ENCODE measurements around the gene C5orf15.
"Not testable (repeated sequence)": the region's sequence is repeated elsewhere in the genome, so short reads cannot be mapped to it uniquely, and the experiment has no call there.

Gene C5orf15

DNA sequence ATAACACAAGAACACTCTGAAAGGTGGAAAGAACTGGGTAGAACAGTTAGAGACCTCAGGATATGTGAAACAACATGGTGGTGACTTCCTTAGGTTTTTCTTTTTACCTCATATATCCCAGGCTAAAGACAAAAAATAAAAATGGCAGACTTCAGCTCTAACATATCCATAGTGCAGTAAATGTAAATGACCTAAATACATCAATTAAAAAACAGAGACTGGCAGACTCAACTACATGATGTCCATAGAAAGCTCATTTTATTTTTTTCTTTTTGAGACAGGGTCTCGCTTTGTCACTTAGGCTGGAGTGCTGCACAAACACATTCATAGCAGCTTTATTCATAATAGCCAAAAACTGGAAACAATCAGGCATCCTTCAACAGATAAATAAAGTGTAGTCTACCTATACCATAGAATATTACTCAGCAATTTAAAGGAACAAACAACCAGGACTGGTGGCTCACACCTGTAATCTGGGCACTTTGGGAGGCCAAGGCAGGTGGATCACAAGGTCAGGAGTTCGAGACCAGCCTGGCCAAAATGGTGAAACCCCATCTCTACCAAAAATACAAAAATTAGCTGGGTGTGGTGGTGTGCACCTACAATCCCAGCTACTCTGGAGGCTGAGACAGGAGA is 4.8 kb downstream of the C5orf15 start:
- no peaks in the 10 kb centered on the region for H3K27me3 ChIP-seq (replicated peaks; ENCODE audit: control insufficient read depth, insufficient read depth, low read length, poor library complexity, severe bottlenecking)
- H3K27ac ChIP-seq (ENCODE audit: insufficient read depth, low read length, poor library complexity, severe bottlenecking), result no peak overlapping the region
- no peak for DNase-seq
- peaks cover 8% of the 10 kb centered on the region for H3K36me3 ChIP-seq (ENCODE audit: control insufficient read depth, insufficient read depth, low read length)
- no peak overlapping the region for H3K4me3 ChIP-seq (ENCODE audit: insufficient read depth, low read depth, low read length, poor library complexity, severe bottlenecking)
- no peaks in the 10 kb centered on the region for H3K9me3 ChIP-seq (ENCODE audit: control insufficient read depth, low read length)
- H3K4me1 ChIP-seq (ENCODE audit: control insufficient read depth, insufficient read depth, low read length, poor library complexity, severe bottlenecking), result no peaks in the 10 kb centered on the region

GRCh38 chr5:133962801-133963476 is 5.5 kb downstream of the C5orf15 start:
- peaks cover 8% of the 10 kb centered on the region for H3K36me3 ChIP-seq (ENCODE audit: control insufficient read depth, insufficient read depth, low read length)
- H3K4me1 ChIP-seq (ENCODE audit: control insufficient read depth, insufficient read depth, low read length, poor library complexity, severe bottlenecking), result peaks cover under 1% of the 10 kb centered on the region
- H3K4me3 ChIP-seq (ENCODE audit: insufficient read depth, low read depth, low read length, poor library complexity, severe bottlenecking), result no peak overlapping the region
- no peaks in the 10 kb centered on the region for H3K27me3 ChIP-seq (replicated peaks; ENCODE audit: control insufficient read depth, insufficient read depth, low read length, poor library complexity, severe bottlenecking)
- no peaks in the 10 kb centered on the region for H3K9me3 ChIP-seq (ENCODE audit: control insufficient read depth, low read length)
- no peak for DNase-seq
- no peak overlapping the region for H3K27ac ChIP-seq (ENCODE audit: insufficient read depth, low read length, poor library complexity, severe bottlenecking)

- Histone ChIP-seq H3K36me3 (ENCODE audit: control insufficient read depth, insufficient read depth, low read length) (peaks cover 8% of the 10 kb centered on the region), H3K9me3 (ENCODE audit: control insufficient read depth, low read length) (no peaks in the 10 kb centered on the region), H3K27ac (ENCODE audit: insufficient read depth, low read length, poor library complexity, severe bottlenecking) (no peak overlapping the region), H3K4me1 (ENCODE audit: control insufficient read depth, insufficient read depth, low read length, poor library complexity, severe bottlenecking) (peaks cover 4% of the 10 kb centered on the region), H3K27me3 (replicated peaks; ENCODE audit: control insufficient read depth, insufficient read depth, low read length, poor library complexity, severe bottlenecking) (no peaks in the 10 kb centered on the region), H3K4me3 (ENCODE audit: insufficient read depth, low read depth, low read length, poor library complexity, severe bottlenecking) (no peak overlapping the region)
- no peak for DNase-seq
These were observed 6.3 kb downstream of the C5orf15 start for GRCh38 chr5:133962131-133962530.

GRCh38 chr5:133959643-133960042 is 8.8 kb downstream of the C5orf15 start:
- Histone ChIP-seq H3K9me3 (ENCODE audit: control insufficient read depth, low read length) (no peaks in the 10 kb centered on the region), H3K4me1 (ENCODE audit: control insufficient read depth, insufficient read depth, low read length, poor library complexity, severe bottlenecking) (peaks cover 4% of the 10 kb centered on the region), H3K36me3 (ENCODE audit: control insufficient read depth, insufficient read depth, low read length) (peaks cover 16% of the 10 kb centered on the region), H3K4me3 (ENCODE audit: insufficient read depth, low read depth, low read length, poor library complexity, severe bottlenecking) (no peak overlapping the region), H3K27ac (ENCODE audit: insufficient read depth, low read length, poor library complexity, severe bottlenecking) (no peak overlapping the region), H3K27me3 (replicated peaks; ENCODE audit: control insufficient read depth, insufficient read depth, low read length, poor library complexity, severe bottlenecking) (no peaks in the 10 kb centered on the region)
- no peak for DNase-seq

- Histone ChIP-seq H3K9me3 (ENCODE audit: control insufficient read depth, low read length) (no peaks in the 10 kb centered on the region), H3K36me3 (ENCODE audit: control insufficient read depth, insufficient read depth, low read length) (peaks cover 16% of the 10 kb centered on the region), H3K27ac (ENCODE audit: insufficient read depth, low read length, poor library complexity, severe bottlenecking) (no peak overlapping the region), H3K27me3 (replicated peaks; ENCODE audit: control insufficient read depth, insufficient read depth, low read length, poor library complexity, severe bottlenecking) (no peaks in the 10 kb centered on the region), H3K4me1 (ENCODE audit: control insufficient read depth, insufficient read depth, low read length, poor library complexity, severe bottlenecking) (peaks cover 4% of the 10 kb centered on the region), H3K4me3 (ENCODE audit: insufficient read depth, low read depth, low read length, poor library complexity, severe bottlenecking) (no peak overlapping the region)
- DNase-seq, result no peak
These were observed 10.8 kb downstream of the C5orf15 start for GRCh38 chr5:133957591-133957990.

- H3K27ac ChIP-seq (ENCODE audit: insufficient read depth, low read length, poor library complexity, severe bottlenecking), result no peak overlapping the region
- H3K36me3 ChIP-seq (ENCODE audit: control insufficient read depth, insufficient read depth, low read length), result peaks cover 16% of the 10 kb centered on the region
- no peak for DNase-seq
- H3K27me3 ChIP-seq (replicated peaks; ENCODE audit: control insufficient read depth, insufficient read depth, low read length, poor library complexity, severe bottlenecking), result no peaks in the 10 kb centered on the region
- H3K4me3 ChIP-seq (ENCODE audit: insufficient read depth, low read depth, low read length, poor library complexity, severe bottlenecking), result no peak overlapping the region
- H3K4me1 ChIP-seq (ENCODE audit: control insufficient read depth, insufficient read depth, low read length, poor library complexity, severe bottlenecking), result peaks cover 4% of the 10 kb centered on the region
- no peaks in the 10 kb centered on the region for H3K9me3 ChIP-seq (ENCODE audit: control insufficient read depth, low read length)
These were observed 11.3 kb downstream of the C5orf15 start for GRCh38 chr5:133957080-133957479.

DNA sequence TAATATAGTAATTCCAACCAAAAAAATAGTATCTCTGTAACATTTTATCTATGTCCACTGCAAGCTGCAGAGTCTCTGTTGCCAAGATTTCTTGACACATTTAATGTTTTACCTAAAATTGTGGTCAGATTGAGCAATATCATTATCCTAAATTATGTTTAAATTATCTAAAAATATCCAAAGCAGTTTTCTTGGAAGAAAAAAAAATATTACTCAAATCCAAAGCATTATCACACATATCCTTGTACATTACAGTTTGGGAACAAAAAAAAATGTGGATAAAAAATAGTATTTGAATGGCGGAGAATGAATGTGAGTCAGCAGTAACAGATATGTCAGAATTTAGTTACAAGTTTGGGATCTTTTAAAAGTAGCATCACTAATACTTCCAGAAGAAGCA is 12.2 kb downstream of the C5orf15 start:
- not testable (repeated sequence) for DNase-seq; H3K27ac ChIP-seq (ENCODE audit: insufficient read depth, low read length, poor library complexity, severe bottlenecking); H3K9me3 ChIP-seq (ENCODE audit: control insufficient read depth, low read length); H3K4me3 ChIP-seq (ENCODE audit: insufficient read depth, low read depth, low read length, poor library complexity, severe bottlenecking); H3K4me1 ChIP-seq (ENCODE audit: control insufficient read depth, insufficient read depth, low read length, poor library complexity, severe bottlenecking); H3K27me3 ChIP-seq (replicated peaks; ENCODE audit: control insufficient read depth, insufficient read depth, low read length, poor library complexity, severe bottlenecking)
- H3K36me3 ChIP-seq (ENCODE audit: control insufficient read depth, insufficient read depth, low read length), result peaks cover 16% of the 10 kb centered on the region

GRCh38 chr5:133953568-133954145 is 14.8 kb downstream of the C5orf15 start:
- Histone ChIP-seq H3K27me3 (replicated peaks; ENCODE audit: control insufficient read depth, insufficient read depth, low read length, poor library complexity, severe bottlenecking) (no peaks in the 10 kb centered on the region), H3K4me3 (ENCODE audit: insufficient read depth, low read depth, low read length, poor library complexity, severe bottlenecking) (no peak overlapping the region), H3K36me3 (ENCODE audit: control insufficient read depth, insufficient read depth, low read length) (peaks cover 8% of the 10 kb centered on the region), H3K4me1 (ENCODE audit: control insufficient read depth, insufficient read depth, low read length, poor library complexity, severe bottlenecking) (peaks cover 4% of the 10 kb centered on the region), H3K9me3 (ENCODE audit: control insufficient read depth, low read length) (no peaks in the 10 kb centered on the region), H3K27ac (ENCODE audit: insufficient read depth, low read length, poor library complexity, severe bottlenecking) (no peak overlapping the region)
- no peak for DNase-seq

DNA sequence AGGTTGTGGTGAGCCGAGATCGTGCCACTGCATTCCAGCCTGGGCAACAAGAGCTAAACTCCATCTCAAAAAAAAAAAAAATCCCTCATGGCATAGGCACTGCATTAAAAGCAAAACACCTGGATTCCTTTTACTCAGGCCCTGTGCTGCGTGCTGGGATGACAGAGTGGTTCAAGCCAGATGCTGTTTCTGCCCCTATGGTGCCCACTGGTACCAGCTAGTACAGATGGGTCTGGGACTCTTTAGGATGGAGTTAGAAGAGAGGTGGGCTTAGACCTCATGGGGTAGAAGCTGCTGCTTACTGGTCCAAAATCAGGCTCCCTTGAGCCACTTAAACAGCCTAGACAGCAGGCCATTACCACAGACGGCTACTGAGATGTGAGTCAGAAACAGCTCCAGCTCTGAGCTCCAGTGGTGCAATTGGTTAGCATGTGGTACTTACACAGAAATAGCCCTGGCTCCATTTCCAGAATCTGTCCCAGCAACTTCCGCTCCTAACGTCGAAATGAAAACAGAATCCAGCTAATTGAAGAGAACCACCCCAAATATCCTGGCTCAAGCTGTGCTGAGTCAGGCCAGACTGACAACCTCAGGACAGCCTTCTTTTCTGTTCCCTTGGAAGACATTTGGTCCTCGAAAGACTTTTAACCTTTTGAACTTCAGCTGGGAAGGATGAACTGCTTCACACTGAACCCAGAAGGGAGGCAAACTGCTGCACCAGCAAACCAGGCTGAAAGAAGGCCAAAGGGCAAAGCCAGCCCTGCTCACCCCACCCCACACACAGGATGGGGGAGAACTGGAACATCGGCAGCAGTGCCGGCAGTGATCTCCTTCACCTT is 15.5 kb downstream of the C5orf15 start:
- H3K36me3 ChIP-seq (ENCODE audit: control insufficient read depth, insufficient read depth, low read length), result peaks cover 8% of the 10 kb centered on the region
- H3K9me3 ChIP-seq (ENCODE audit: control insufficient read depth, low read length), result no peaks in the 10 kb centered on the region
- no peaks in the 10 kb centered on the region for H3K27me3 ChIP-seq (replicated peaks; ENCODE audit: control insufficient read depth, insufficient read depth, low read length, poor library complexity, severe bottlenecking)
- H3K4me3 ChIP-seq (ENCODE audit: insufficient read depth, low read depth, low read length, poor library complexity, severe bottlenecking), result no peak overlapping the region
- DNase-seq, result no peak
- no peak overlapping the region for H3K27ac ChIP-seq (ENCODE audit: insufficient read depth, low read length, poor library complexity, severe bottlenecking)
- H3K4me1 ChIP-seq (ENCODE audit: control insufficient read depth, insufficient read depth, low read length, poor library complexity, severe bottlenecking), result peaks cover 3% of the 10 kb centered on the region
